ENCODE results near the gene ABHD10.

ABHD10 gene

DNA sequence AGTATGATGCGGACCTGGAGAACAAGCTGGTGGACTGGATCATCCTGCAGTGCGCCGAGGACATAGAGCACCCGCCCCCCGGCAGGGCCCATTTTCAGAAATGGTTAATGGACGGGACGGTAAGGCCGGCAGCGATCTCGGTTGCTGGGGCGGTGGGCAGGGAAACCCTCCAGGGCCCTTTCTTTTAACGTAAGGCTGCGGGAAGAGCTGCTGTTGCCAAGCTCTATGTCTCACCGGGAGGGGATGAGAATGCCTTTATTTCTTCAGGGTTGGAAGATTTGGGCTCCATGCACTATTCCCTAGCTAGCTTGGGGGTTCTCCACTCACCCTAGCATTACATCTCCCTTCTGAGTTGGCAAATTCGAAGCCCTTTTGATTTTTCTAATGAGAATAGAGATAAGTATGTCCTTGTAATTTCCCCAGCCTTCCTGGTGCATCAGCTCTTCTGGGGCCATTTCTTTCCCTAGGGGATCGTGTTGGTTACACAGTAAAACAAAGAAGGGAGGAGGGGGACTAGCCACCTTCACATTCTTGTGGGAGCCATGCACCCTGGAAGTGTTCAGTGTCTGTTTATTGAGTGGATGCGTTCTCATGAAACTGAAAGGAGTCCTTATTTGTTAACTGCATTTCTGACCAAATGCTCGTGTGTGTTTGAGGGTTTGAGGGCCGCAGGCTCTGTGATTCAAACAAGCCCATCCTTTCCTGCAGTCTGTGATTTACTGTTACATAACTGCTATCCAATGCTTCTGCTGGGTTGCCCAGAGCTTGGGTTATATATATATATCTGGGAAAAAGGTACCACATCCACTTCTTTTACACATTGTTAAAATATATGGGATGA lies 20.9 kb downstream of the ABHD10 start:
- no peak for TF ChIP-seq TAF1 (IDR thresholded peaks at IDR 0.05; ENCODE audit: borderline replicate concordance, insufficient read depth, low read length)

DNA sequence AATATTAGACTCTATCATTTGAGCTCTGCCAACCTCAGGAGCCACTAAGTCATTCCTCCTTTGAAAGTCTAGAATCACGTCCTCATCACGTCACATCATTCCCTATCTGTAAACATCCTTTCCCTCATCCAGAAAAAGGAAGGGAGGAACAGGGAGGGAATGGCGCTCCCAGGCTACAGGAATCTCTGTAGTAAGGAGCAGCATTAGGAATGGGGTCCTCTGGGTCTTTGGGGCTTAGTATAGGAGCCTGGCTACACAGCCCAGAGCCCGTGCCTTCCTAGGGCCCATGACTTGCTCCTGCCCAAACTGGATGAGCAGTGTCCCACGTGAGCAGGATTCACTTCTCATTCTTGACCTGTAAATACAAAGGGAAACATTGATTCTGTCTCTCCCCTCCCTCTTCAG lies 21.5 kb downstream of the ABHD10 start:
- TF ChIP-seq FOXP2 (optimal IDR thresholded peaks at IDR 0.05; ENCODE audit: borderline replicate concordance, extremely low read depth, extremely low read length, insufficient read depth): no peak
- no peak for TF ChIP-seq REST (IDR thresholded peaks at IDR 0.05; ENCODE audit: insufficient read depth in 1 of 2, low read depth in 2 of 2, low read length in 2 of 2)
- TF ChIP-seq POLR2AphosphoS5 (IDR thresholded peaks at IDR 0.05; ENCODE audit: low read depth, low read length): no peak
- TF ChIP-seq SIN3A (IDR thresholded peaks at IDR 0.05; ENCODE audit: borderline replicate concordance, insufficient read depth, low read length): no peak
- no peak for TF ChIP-seq TAF1 (IDR thresholded peaks at IDR 0.05; ENCODE audit: borderline replicate concordance, insufficient read depth, low read length)

- TF ChIP-seq REST (IDR thresholded peaks at IDR 0.05; ENCODE audit: insufficient read depth in 1 of 2, low read depth in 2 of 2, low read length in 2 of 2): no peak
- no peak for TF ChIP-seq TAF1 (IDR thresholded peaks at IDR 0.05; ENCODE audit: borderline replicate concordance, insufficient read depth, low read length)
- TF ChIP-seq POLR2AphosphoS5 (IDR thresholded peaks at IDR 0.05; ENCODE audit: low read depth, low read length): no peak
- TF ChIP-seq FOXP2 (optimal IDR thresholded peaks at IDR 0.05; ENCODE audit: borderline replicate concordance, extremely low read depth, extremely low read length, insufficient read depth): no peak
- no peak for TF ChIP-seq SIN3A (IDR thresholded peaks at IDR 0.05; ENCODE audit: borderline replicate concordance, insufficient read depth, low read length)
Measured at GRCh38 chr3:112000966-112001365, 22.1 kb downstream of the ABHD10 start.

- TF ChIP-seq TAF1 (IDR thresholded peaks at IDR 0.05; ENCODE audit: borderline replicate concordance, insufficient read depth, low read length) (no peak), POLR2AphosphoS5 (IDR thresholded peaks at IDR 0.05; ENCODE audit: low read depth, low read length) (no peak), REST (IDR thresholded peaks at IDR 0.05; ENCODE audit: insufficient read depth in 1 of 2, low read depth in 2 of 2, low read length in 2 of 2) (no peak), FOXP2 (optimal IDR thresholded peaks at IDR 0.05; ENCODE audit: borderline replicate concordance, extremely low read depth, extremely low read length, insufficient read depth) (no peak), SIN3A (IDR thresholded peaks at IDR 0.05; ENCODE audit: borderline replicate concordance, insufficient read depth, low read length) (no peak)
Measured at GRCh38 chr3:112001526-112001925, 22.7 kb downstream of the ABHD10 start.

GRCh38 chr3:112002096-112002971 lies 23.5 kb downstream of the ABHD10 start:
- no peak for TF ChIP-seq TAF1 (IDR thresholded peaks at IDR 0.05; ENCODE audit: borderline replicate concordance, insufficient read depth, low read length)
